ENCODE data around the gene ZBED1.

DNA sequence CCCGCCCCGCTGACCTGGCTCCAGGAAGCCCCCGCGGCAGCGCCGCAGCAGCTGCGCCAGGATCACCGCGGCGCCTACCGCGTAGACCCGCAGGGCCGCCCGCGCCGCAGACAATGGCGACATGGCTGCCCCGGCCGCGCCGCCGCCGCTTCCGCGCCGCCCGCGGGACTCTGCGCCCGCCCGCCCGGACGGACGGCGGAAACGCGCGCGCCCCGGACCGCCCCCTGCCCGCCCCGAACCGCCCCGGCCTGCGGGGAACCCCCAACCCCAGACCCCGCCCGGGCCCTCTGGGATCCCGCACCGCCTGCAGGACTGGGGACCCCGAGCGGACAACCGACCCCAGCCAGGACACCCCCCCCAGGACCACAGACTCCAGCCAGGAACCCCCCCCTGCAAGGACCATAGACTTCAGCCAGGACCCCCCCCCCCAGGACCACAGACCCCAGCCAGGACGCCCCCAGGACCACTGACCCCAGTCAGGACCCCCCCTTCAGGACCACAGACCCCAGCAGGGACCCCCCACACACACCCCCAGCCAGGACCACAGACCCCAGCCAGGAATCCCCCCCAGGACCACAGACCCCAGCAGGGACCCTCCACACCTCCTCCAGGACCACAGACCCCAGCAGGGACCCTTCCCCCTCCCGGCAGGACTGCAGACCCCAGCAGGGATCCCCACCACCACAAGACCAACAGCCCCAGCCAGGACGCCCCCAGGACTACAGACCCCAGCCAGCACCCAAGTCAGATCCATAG is at the start of gene ZBED1, which contains the start of gene DHRSX:
- TF ChIP-seq CTCF (IDR thresholded peaks at IDR 0.05), result no peak
- TF ChIP-seq POLR2A (IDR thresholded peaks at IDR 0.05), result peak; percentile 29

Measured in right lobe of liver (tissue), 4 donors.